Measurements from ENCODE around the gene SH2D2A. TPM values are rescaled to one million over a fixed set of nuclear protein-coding genes. Genes with fewer than 3 reads are reported as not detected.

SH2D2A gene
- total RNA-seq, 2 experiments from 2014 or later, result 2.1 to 5.8 TPM

GRCh38 chr1:156834322-156834721 lies 17.7 kb upstream of the SH2D2A start:
- Histone ChIP-seq H3K4me3 (ENCODE audit: low read depth, low read length, poor library complexity, severe bottlenecking) (no peak overlapping the region), H3K36me3 (ENCODE audit: insufficient read depth, low read length) (no peaks in the 10 kb centered on the region), H3K4me1 (ENCODE audit: insufficient read depth, low read length, poor library complexity, severe bottlenecking) (no peaks in the 10 kb centered on the region), H3K9me3 (ENCODE audit: low read length) (no peaks in the 10 kb centered on the region), H4K20me1 (ENCODE audit: insufficient read depth, low read length) (no peaks in the 10 kb centered on the region), H3K79me2 (ENCODE audit: insufficient read depth, low read depth, low read length) (no peaks in the 10 kb centered on the region), H3K9me2 (ENCODE audit: insufficient read depth, low read length) (no peaks in the 10 kb centered on the region), H2AFZ (ENCODE audit: low read length) (no peak overlapping the region), H3K4me2 (ENCODE audit: low read length) (no peak overlapping the region), H3K27ac (ENCODE audit: low read depth, low read length, poor library complexity, severe bottlenecking) (no peak overlapping the region)
- intact Hi-C loops (cut with micrococcal nuclease; ENCODE audit: unreplicated experiment), result no loop called here
- TF ChIP-seq CTCF (conservative IDR thresholded peaks at IDR 0.05; ENCODE audit: low read length), result no peak
- no peak for TF ChIP-seq EZH2phosphoT487 (IDR thresholded peaks at IDR 0.05; ENCODE audit: borderline replicate concordance, low read depth, low read length)
- no TSS peak for BruUV-seq (replicated peaks)
- ChIA-PET POLR2A (no interaction called here), CTCF (ENCODE audit: unreplicated experiment) (no interaction called here)
- DNase-seq (ENCODE audit: low spot score), result no peak

GRCh38 chr1:156833603-156834002 lies 17.0 kb upstream of the SH2D2A start:
- H3K27ac ChIP-seq (ENCODE audit: low read depth, low read length, poor library complexity, severe bottlenecking), result no peak overlapping the region
- no peak overlapping the region for H3K4me2 ChIP-seq (ENCODE audit: low read length)
- ChIA-PET POLR2A (no interaction called here), CTCF (ENCODE audit: unreplicated experiment) (no interaction called here)
- H3K9me2 ChIP-seq (ENCODE audit: insufficient read depth, low read length), result no peaks in the 10 kb centered on the region
- no peaks in the 10 kb centered on the region for H3K79me2 ChIP-seq (ENCODE audit: insufficient read depth, low read depth, low read length)
- DNase-seq (ENCODE audit: low spot score), result no peak
- H4K20me1 ChIP-seq (ENCODE audit: insufficient read depth, low read length), result no peaks in the 10 kb centered on the region
- no peaks in the 10 kb centered on the region for H3K4me1 ChIP-seq (ENCODE audit: insufficient read depth, low read length, poor library complexity, severe bottlenecking)
- intact Hi-C loops (cut with micrococcal nuclease; ENCODE audit: unreplicated experiment), result no loop called here
- TF ChIP-seq EZH2phosphoT487 (IDR thresholded peaks at IDR 0.05; ENCODE audit: borderline replicate concordance, low read depth, low read length), result no peak
- no peak for TF ChIP-seq CTCF (conservative IDR thresholded peaks at IDR 0.05; ENCODE audit: low read length)
- no peak overlapping the region for H2AFZ ChIP-seq (ENCODE audit: low read length)
- no TSS peak for BruUV-seq (replicated peaks)
- no peaks in the 10 kb centered on the region for H3K36me3 ChIP-seq (ENCODE audit: insufficient read depth, low read length)
- H3K4me3 ChIP-seq (ENCODE audit: low read depth, low read length, poor library complexity, severe bottlenecking), result no peak overlapping the region
- no peaks in the 10 kb centered on the region for H3K9me3 ChIP-seq (ENCODE audit: low read length)

- CTCF ChIA-PET (ENCODE audit: unreplicated experiment), result no interaction called here
Observed at GRCh38 chr1:156832434-156832833, 15.8 kb upstream of the SH2D2A start.

More at GRCh38 chr1:156832434-156832833, 15.8 kb upstream of the SH2D2A start:
- Histone ChIP-seq H3K36me3 (ENCODE audit: insufficient read depth, low read length) (no peaks in the 10 kb centered on the region), H3K9me3 (ENCODE audit: low read length) (no peaks in the 10 kb centered on the region), H3K4me1 (ENCODE audit: insufficient read depth, low read length, poor library complexity, severe bottlenecking) (no peaks in the 10 kb centered on the region), H4K20me1 (ENCODE audit: insufficient read depth, low read length) (no peaks in the 10 kb centered on the region), H3K27ac (ENCODE audit: low read depth, low read length, poor library complexity, severe bottlenecking) (no peak overlapping the region), H3K9me2 (ENCODE audit: insufficient read depth, low read length) (no peaks in the 10 kb centered on the region), H3K79me2 (ENCODE audit: insufficient read depth, low read depth, low read length) (no peaks in the 10 kb centered on the region), H3K4me2 (ENCODE audit: low read length) (no peak overlapping the region), H3K4me3 (ENCODE audit: low read depth, low read length, poor library complexity, severe bottlenecking) (no peak overlapping the region), H2AFZ (ENCODE audit: low read length) (no peak overlapping the region)
- POLR2A ChIA-PET, result no interaction called here
- no peak for TF ChIP-seq EZH2phosphoT487 (IDR thresholded peaks at IDR 0.05; ENCODE audit: borderline replicate concordance, low read depth, low read length)
- TF ChIP-seq CTCF (conservative IDR thresholded peaks at IDR 0.05; ENCODE audit: low read length), result no peak
- intact Hi-C loops (cut with micrococcal nuclease; ENCODE audit: unreplicated experiment), result no loop called here
- BruUV-seq (replicated peaks), result no TSS peak
- DNase-seq (ENCODE audit: low spot score), result no peak
